CD4-positive, alpha-beta T cell treated with Interleukin-15 for 1 hour (primary cell): ENCODE data around the gene DIRAS3.
"Not testable (repeated sequence)": the region's sequence is repeated elsewhere in the genome, so short reads cannot be mapped to it uniquely, and the experiment has no call there.

Experiments
- DNase-seq: peaks from one replicate; pipeline ENCODE4 v3.0.0-alpha.2; 2020

The DIRAS3 gene, protein sequence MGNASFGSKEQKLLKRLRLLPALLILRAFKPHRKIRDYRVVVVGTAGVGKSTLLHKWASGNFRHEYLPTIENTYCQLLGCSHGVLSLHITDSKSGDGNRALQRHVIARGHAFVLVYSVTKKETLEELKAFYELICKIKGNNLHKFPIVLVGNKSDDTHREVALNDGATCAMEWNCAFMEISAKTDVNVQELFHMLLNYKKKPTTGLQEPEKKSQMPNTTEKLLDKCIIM

DNA sequence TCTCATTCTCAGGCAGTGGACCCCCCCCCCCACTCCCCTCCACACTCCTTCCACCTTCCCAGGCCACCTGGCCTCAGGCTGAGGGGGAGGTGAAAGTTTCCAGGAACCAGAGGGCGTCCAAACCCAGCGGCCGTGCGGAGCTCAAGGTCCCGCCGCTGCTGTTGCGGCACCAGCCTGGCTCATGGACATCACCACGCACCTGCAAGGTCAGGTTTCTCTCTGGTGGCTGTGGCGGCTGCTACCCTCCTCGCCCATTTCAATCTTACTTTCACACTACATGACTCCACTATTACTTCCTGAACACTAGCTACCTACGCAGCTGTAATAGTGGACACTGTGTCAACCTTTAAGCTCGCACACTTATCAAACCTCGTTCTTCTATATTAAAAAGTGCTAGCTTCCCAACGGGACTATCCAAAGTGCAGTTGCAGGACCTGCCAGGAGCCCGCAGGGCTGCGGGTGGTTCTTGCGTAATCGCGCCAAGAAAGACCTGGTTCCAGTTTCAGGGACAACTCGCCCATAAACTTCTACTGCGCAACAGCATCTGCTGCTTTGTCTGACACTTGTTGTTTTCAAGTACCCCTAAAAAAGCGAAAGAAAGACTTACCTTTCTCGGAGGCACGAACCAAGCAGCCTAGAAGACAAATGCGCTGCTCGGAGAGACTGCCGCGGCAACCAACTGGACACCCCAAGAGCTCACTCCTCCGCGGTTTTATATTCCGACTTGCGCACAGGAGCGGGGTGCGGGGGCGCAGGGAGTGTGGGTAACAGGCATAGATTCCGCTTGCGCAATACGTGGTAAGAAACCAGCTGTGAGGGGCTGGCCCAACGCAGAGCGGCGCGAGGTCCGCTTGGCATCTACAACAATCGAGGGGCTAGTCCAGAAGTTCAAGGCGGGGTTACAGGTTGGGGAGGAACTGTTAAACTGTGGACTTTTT lies at the start of gene DIRAS3:
Gene DIRAS3 (minus strand): TSS at position 687 of the 938 bp plus-strand sequence. CDS start 3,330 bp downstream, outside the sequence.
- DNase-seq = no peak

DNA sequence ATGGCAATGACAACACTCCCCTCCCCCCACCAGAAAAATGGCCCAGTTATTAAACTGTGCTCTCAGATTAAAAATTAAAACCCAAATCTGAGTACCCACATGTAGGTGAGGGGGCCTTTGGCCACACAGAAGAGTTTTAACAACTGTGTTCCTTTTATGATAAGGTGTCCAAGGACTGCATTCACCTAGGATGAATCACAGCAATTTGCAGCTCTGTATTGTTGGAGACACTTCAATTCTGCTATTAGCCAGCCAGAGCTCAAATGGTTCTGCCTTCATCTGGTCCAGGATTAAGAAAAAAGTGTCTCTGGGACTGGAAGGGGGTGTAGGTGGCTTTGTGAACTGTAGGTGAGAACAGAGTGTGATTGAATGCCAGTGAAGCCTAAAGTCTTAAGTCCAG lies 43.3 kb upstream of the DIRAS3 start:
- DNase-seq = no peak

DNA sequence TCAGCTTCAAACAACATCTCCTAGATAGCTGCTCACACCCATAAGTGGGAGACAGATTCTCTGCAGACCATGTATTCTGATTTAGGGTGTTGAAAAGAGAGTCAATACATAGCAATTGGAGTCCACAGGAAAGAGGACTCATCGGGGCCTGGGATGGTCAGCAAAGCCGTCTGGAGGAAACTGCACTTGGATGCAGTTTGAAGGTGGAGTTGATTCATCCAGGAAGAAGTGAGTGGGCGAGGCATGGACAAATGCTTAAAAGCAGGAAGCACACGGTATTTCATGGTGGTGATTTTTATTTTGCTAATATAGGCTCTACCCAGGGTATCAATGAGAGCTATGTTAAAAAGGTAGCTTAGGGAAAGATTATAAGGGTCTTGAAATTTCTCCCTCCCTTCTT lies 36.8 kb upstream of the DIRAS3 start:
- DNase-seq = no peak

DNA sequence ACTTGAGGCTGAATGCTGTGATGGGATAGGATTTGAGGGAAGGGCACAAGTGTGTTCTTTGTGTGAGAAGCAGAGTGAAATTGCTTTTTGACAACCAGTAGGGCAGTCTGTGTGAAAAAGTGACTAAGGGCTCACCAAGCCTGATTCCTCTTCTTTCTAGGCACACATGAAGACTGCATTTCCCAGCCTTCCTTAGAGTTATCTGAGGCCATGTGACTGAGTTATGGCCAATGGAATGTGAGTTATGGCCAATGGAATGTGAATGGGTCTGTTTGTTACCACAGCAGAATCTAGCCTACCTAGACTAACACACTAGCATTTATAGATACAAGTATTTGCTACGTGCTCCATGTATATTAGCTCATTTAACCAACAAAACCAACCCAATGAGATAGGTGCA lies 35.3 kb upstream of the DIRAS3 start:
- no peak for DNase-seq

DNA sequence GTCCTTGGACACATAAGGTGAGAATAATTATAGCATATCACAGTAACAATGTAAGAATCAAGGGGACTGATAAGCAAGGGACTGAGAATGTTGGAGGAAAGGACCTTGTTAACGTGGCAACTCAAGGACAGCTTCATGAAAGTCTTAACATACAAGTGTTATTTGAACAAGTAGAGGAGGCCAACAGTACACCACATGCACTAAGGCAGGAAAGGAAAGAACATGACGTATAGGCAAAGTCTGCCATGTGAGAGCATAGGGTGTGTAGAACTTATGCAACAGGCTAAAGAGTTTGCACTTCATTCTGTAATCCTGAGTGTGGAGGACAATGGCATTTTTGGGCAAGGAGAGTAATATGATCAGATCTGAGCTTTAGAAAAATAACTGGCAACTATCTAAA lies 33.3 kb upstream of the DIRAS3 start:
- DNase-seq = no peak

DNA sequence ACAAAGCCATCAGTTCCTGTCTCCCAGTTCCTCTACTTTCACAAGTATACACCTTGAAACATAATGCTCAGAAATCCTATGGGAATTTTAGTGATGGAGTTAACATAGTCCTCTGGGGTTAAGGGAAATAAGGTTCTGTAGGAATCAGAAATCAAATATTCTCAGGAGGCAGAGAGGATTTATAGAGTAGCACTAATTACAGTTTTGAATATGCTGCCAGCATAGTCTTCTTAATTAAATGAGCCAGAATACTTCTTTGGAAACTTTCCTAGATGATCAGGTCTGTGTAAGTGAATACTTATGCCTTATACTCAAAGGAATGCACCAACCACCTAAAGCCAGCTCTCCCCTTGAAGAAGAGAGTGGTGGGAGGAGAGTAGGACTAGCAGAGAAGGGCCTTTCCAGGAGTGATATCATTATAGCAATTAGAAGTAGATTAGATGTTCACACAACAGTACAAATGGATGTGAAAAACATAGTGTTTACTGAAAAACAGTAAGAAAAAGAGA lies 31.4 kb upstream of the DIRAS3 start:
- no peak for DNase-seq

DNA sequence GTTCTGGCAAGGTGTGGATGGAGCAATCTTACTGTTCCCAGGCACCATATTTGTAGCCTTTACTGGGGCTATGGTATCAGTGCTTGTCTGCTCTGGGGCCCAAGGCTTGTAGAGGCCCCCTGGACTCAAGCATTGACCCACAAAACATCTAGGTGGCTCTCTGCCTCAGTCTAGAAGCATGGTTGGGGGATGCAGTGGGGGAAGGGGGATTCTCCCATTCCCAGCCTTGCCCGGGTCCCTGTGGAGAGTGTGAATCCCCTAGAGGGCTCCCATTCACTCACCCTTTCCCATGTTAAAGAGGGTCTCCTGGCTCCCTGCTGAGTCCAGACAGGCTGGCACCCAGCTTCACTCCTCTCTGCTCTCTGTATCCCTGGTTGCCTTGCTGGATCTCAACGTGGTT lies 28.2 kb upstream of the DIRAS3 start:
- no peak for DNase-seq

DNA sequence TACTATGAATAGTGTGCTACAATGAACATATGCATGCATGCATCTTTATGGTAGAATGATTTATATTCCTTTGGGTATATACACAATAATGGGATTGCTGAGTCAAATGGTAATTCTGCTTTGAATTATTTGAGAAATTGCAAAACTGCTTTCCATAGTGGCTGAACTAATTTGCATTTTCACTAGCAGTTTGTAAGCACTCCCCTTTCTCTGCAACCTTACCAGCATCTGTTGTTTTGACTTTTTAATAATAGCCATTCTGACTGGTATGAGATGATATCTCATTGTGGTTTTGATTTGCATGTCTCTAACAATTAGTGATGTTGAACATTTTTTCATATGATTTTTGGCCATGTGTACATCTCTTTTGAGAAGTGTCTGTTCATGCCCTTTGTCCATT lies 24.0 kb upstream of the DIRAS3 start:
- DNase-seq = no peak

DNA sequence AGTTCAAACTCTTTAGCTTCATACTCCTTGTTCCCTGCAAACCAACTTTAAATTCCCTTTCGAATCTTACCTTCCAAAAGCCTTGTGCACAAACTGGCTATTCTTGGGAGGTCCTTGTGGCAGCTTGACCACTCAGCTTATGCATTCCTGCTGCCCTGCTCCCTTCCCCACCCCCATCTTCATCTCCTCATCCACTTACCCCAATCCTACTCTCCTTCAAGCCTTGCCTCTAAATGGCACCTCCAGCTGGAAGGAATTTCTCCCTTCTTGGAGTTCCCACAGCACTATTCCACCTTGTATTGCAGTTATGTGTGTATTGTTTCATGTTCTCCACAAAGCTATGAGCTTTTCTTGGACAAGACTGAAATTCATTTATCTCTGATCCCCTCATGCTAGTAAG lies 15.3 kb upstream of the DIRAS3 start:
- no peak for DNase-seq

DNA sequence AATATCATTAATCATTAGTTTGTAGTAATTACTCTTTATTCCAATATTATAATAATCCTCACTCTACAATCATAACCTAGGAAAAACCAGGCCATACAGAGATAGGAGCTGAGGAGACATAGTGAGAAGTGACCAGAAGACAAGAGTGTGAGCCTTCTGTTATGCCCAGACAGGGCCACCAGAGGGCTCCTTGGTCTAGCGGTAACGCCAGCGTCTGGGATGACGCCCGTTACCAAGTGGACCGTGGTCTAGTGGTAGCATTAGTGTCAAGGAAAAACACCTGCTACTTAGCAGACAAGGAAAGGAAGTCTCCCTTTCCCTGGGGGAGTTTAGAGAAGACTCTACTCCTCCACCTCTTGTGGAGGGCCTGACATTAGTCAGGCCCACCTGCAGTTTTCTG lies 7.6 kb upstream of the DIRAS3 start:
- DNase-seq = not testable (repeated sequence)

DNA sequence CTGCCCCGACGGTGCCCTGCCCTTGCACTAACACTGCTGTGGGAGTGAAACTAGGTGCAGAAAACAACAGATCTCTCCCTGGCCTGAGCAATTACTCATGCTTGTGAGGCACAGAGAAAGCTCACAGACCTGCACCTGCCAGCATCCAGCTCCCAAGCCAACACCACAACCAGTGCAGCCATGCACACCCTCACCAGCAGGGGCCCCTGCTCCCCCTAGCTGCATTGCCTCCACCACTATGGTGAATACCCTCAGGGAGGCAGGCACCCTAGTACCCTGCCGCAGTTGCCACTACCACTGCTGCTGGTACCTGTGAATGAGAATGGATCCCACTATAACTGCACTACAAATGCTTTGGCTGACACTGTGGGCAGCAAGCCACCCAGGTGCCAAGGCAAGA lies 7.1 kb upstream of the DIRAS3 start:
- DNase-seq = no peak

DNA sequence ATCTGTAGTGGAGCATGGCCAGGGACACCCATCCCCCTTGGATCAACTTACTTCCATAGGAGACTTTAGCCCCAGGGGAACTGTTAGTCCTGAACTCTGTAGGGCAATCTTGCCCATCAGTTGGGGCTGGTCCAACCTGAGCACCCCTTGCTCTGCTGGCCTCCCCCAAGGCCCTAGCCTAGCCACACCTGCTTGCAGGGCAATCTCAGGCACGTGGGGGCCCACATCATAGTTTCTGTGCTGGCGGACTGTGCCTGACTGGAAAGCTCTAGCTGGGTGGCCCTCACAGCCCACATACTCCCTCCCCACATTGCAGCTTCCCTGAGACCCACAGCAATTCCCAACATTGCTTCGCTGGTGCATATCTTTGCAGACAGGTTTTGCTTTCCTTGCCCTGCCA lies 6.6 kb upstream of the DIRAS3 start:
- DNase-seq = no peak

DNA sequence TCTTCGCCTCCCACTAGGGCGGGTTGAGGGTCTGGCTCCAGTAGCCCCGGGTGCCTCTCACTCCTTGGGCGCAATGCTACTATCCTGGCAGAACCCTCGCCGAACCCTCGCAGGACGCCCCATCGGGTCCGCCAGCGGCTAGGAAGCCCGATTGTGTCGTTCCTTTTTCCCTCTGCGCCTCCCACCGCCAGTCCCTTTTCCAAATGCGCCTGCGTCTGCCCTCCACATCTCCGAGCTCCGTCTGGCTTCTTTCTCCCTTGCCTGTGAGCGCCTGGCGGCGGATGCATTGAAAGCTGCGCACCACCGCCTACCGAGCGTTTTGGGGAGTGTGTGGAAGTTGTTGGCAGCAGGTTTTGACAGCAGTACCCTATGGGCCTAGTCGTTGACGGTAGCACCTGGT lies 1.0 kb upstream of the DIRAS3 start:
- no peak for DNase-seq

DNA sequence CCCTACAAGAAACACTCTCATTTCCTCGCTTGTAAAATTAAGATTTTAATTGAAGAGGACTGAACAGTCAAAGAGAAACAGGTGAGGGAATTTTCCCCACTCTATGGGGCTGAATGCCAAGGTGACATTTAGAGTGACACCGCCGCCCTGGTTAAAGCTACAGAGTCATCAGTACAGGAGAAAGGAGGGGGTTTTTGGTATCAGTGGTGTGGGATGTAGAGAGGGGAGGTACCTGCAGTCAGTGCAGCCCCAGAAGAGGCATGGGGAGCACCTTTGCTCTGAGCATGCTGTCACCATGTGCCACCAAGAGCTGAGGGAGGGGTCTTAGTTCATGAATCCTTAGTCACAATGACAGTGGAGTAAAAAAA lies 2.8 kb downstream of the DIRAS3 start:
- no peak for DNase-seq

DNA sequence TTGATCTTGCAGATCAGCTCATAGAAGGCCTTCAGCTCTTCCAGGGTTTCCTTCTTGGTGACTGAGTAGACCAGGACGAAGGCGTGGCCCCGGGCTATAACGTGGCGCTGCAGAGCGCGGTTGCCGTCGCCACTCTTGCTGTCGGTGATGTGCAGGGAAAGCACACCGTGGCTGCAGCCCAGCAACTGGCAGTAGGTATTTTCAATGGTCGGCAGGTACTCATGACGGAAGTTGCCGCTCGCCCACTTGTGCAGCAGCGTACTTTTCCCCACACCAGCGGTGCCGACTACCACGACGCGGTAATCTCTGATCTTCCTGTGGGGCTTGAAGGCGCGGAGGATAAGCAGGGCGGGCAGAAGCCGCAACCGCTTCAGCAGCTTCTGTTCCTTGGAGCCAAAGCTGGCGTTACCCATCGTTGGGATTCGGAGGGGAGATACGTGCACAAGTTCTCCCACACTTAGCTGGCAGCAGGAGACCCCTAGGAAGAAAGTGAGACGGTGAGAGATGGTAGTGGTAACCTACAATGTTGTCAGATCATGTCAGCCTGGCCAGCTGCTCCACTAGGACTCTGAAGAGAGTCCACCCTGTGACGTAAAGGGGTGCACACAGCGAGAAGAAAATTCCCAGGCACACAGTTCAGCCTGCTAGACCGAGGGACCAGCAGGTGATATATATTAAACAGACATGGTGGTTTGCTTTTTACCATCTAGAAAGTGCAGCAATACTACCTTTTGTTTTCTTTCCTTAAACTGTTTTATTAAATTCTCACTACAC lies 3.4 kb downstream of the DIRAS3 start:
- no peak for DNase-seq

DNA sequence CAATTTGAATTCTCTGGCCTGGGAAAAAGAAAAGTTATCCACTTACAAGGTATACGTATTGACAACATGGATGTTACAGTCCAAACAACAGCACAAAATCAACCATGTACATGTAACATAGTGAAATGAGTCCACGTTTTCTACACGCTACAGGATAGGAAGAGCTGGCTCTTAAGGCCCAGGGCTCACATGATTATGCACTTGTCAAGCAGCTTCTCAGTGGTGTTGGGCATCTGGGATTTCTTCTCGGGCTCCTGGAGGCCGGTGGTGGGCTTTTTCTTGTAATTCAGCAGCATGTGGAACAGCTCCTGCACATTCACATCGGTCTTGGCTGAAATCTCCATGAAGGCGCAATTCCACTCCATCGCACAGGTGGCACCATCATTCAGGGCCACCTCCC lies 4.0 kb downstream of the DIRAS3 start:
- no peak for DNase-seq

DNA sequence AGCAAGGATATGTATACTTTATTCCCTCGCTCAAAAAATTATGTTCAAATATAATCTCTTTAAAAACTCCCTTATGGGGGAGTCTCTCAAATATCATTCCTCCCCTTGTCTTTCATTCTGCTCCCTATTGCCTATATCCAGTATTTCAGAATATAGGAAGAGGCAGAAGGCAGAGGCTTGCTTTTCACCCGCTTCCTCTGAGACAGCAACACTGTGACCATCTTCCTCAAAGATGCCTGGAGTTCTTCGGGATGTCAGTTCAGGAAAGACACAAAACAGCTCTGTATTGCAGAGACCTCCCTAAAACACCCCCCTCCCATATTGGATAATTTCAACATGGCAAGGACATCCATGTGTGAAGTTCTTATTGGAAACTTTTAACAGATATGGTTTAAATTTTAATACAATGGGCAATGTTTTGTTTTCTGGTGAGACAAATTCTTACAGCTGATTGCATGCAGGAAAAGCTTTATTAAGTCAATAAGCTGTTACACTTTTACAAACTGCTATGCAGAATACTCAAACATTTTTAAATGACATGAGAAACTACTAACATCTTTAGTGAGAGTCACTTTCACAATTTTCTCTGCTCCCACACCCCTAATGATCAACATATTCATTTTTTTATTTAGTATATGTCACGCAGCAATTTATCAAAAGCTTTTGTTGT lies 4.8 kb downstream of the DIRAS3 start:
- DNase-seq = no peak

DNA sequence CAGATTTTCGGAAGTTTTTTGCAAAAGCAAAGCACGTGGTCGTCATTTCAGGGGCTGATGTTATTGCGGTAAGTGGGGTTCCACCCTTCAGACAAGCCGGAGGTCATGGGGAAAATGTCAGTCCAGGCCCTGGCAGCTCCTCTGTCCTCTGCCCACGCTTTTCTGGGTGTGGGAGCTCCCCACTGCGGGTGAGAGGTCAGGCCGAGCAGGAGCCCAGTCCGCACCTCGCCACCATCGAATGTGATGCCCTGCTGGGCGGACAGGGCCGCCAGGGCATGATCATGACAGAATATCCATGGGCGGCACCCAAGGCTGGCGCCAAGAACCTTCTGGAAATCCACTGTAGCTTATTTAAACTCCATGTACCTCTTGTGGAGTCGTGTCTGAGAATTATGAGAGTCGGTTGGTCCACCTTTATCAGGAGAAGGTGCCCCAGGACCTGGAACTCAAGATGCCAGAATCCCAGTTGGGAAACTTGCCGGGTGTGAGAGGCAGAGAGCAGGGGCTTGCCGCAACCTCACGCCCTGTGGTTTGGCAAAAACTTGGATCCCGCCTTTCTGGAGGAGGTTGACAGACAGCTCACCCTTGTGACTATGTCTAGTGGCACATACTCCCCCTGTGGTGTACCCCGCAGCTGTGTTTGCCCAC lies 6.9 kb downstream of the DIRAS3 start:
- DNase-seq = no peak

DNA sequence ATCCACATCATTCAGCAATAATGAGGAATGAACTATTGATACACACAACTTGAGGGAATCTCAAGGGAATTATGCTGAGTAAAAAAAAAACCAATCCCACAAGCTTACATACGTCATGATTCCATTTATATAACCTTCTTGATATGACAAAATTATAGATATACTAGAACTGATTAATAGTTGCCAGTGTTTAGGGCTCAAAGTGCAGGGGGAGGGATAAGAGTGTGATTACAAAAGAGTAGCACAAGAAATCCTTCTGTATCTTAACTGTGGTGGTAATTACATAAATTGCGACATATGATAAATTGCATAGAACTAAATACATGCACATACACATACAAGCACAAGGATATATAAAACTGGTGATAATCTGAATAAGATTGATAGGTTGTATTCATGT lies 13.5 kb downstream of the DIRAS3 start:
- no peak for DNase-seq

DNA sequence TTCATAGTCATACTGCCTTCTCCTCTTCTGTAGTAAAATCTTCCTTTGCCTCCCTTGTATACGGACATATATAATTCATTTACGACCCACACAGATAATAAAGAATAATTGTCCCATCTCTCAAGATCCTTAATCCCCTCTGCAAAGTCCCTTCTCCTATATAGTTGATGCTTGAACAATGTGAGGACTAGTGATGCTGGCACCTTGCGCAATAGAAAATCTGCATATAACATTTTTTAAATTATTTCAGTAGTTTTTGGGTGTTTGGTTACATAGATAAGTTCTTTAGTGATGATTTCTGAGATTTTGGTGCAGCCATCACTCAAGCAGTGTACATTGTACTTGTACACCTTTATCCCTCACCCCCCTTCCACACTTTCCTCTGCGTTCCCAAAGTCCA lies 21.0 kb downstream of the DIRAS3 start:
- DNase-seq = no peak

DNA sequence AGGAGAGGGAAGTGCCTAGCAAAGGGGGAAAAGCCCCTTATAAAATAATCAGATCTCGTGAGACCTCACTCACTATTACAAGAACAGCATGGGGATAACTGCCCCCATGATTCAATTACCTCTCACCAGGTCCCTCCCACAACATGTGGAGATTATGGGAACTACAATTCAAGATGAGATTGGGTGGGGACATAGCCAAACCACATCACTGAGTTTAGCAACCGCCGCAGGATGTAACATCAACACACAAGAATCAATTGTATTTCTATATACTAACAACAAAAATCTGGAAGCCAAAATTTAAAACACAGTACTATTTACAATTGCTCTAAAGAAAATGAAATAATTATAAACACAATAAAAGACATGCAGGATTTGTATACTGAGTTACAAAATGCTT lies 21.9 kb downstream of the DIRAS3 start:
- no peak for DNase-seq

DNA sequence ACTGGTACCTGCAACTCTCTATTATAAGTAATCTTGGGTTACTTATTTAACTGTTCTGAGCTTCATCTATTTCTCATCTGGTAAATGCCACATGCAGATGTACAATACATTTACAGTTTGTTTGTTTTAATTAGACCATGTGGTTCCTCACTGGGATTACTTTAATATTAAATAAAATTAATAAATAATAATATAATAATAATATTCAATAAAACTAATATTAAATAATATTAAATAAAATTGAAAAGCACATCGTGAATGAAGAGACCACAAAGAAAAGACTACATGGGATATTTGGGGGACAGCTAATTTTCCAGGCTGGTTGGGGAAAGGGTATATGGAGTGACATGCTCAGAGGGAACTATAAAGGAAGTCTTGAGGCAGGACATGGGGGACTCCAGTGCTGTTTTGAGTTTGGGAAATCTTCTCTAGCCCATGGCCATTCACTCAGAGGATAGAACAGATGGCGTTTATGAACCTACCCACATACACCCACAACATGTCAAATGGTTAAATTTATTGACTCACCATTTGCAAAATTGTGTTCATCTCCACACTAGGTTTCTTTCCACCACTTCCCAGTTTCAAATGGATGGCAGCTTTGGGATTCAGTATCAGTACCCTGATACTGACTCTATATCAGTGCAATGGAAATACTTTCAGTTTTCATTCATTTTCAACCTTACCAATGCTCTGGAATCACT lies 25.6 kb downstream of the DIRAS3 start:
- DNase-seq = no peak
